HK-2 (cell line): ENCODE results near the gene APOE.
"Not testable (repeated sequence)": the region's sequence is repeated elsewhere in the genome, so short reads cannot be mapped to it uniquely, and the experiment has no call there.

Experiments
- DNase-seq: peaks from one replicate; pipeline ENCODE4 v3.0.0-alpha.2; 2018; ENCODE audit not compliant: unreplicated experiment

Gene APOE

DNA sequence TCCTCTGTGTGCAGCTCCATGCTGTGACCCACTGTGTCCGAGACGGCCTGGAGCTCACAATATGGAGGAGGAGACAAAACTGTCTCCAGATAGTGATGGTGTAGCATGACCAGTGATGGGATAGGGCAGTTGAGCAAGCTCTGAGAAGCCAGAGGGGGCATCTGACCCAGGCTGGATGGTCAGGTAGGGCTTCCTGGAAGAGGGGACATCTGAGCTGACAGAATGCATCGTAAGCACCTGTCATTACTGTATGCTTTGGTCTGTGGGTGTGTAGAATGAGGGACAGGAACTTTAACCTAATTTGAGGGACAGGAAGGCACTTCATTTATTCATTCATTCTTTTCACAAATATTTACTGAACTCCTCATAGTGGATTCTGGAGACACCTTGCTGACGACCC is 21.0 kb upstream of the APOE start:
- DNase-seq = no peak

DNA sequence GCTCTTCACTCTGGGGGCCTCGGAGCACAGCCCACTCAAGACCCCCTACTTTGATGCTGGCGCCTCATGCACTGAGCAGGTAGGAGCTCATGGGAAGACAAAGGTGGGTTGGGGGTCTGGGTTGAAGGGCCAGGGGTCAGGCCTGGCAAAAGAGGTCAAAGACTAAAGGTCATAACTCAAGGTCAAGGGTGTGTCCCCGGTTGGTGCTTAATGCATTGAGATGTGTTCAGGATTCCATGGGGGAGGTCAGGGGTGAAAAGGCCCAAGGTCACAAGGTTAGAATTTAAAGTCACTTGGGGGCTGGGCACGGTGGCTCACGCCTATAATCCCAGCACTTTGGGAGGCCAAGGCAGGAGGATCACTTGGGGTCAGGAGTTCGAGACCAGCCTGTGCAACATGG is 19.5 kb upstream of the APOE start:
- DNase-seq = no peak

DNA sequence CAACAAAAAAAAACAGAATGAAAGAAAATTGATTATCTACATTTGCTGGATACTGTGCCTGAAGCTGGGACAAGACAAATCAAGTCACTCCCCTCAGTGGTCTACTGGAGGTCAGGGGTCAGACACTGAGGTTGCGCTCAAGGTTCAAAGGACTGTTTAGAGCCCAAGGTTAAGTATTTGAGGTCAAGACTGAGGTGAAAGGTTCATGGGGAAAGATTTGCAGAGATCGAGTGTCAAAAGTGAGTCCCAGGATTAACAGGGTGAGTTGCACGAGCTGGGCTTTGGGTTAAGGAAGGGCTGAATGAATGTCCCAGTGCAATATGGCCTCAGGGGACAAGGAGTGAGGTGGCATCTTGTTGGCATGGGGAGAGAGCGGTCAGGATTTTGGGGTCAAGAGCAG is 17.9 kb upstream of the APOE start:
- DNase-seq = no peak

DNA sequence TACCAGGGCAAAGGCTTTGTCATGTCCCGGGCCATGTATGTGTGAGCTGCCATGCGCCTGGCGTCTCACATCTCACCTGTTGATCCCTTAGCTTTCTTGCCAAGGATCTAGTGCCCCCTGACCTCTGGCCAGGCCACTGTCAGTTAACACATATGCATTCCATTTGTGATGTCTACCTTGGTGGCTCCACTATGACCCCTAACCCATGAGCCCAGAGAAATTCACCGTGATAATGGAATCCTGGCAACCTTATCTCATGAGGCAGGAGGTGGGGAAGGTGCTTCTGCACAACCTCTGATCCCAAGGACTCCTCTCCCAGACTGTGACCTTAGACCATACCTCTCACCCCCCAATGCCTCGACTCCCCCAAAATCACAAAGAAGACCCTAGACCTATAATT is 17.3 kb upstream of the APOE start:
- not testable (repeated sequence) for DNase-seq

DNA sequence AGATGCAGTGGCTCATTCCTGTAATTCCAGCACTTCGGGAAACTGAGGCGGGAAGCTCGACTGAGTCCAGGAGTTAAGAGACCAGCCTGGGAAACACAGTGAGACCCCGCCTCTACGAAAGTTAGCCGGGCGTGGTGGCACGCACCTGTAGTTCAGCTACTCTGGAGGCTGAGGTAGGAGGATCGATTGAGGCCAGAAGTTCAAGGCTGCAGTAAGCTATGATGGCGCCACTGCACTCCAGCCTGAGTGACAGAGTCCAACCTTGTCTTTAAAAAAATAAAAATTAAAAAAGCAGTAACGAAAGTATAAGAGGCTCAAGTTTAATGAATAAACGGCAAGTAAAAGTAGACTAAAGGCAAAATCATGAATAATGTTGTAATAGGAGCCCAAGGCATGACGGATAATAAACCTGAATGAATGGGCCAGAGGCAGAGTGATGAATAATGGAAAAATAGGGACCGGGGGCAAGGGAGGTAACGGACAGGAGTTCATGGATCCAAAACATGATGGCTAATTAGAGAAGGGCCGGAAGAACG is 15.7 kb upstream of the APOE start:
- DNase-seq = no peak

DNA sequence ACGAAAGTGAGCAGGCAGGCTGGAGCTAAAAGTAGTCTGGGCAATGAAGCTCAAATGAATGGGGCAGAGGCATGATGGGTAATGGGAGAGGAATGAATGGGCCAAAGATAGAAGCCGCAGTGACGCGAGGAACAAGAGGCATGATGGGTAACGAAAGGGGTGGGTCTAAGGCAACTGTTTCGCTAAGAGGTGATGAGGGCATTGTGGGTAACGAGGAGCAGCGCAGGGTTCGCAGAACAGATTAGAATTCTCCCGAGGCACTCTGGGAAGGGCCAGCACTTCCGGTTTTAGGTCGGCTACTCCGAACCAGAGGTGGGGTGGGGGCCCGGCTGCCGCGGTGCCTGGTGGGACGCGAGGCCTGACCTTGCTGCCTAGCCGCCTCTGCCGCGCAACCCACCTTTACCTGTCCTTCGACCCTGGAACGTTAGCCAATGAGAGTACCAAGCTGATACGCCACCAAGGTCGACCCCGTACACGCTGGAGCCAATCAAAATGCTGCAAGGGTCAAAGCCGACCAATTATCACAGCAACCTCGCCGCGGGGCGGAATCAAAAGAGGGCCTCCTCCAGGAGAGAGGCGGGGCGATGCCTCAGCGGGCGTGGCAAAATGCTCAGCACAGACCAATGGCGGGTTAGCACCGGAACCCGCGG is 15.1 kb upstream of the APOE start:
- DNase-seq = peak; percentile 100

DNA sequence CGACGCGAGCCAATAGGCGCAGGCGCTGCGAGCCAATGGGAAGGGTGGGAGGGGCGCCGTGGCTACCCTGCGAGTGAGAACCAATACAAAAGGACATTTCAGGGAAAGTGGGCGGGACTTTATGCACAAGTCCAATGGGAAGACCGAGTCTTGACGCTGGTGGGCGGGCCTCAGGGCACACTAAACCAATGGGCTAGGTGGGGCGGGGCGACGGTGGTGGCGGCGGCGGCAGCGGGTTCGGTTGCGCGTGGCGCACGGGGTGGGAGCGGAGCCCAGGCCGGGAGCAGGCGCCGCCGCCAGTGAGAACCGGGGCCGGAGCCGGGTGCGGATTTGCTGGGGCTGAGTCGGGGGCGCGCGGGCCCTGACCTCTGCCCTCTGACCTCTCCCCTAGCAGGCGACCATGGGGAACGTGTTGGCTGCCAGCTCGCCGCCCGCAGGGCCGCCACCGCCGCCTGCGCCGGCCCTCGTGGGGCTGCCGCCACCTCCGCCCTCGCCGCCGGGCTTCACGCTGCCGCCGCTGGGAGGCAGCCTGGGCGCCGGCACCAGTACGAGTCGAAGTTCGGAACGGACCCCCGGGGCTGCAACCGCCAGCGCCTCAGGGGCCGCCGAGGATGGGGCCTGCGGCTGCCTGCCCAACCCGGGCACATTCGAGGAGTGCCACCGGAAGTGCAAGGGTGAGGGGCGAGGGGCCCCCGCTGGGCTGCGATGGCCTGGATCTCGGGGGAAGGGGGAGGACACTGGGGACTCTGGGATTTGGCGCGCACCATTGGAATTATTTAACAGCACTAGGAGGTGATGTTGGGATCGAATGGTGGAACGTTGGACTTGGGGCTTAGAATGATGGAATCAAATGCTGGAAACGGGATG is 14.3 kb upstream of the APOE start, which contains the start of gene TOMM40:
Gene TOMM40, plus strand, starts transcription at position 239 of the 867 bp plus-strand sequence. Its CDS starts 162 bp downstream, at position 401.
- no peak for DNase-seq

DNA sequence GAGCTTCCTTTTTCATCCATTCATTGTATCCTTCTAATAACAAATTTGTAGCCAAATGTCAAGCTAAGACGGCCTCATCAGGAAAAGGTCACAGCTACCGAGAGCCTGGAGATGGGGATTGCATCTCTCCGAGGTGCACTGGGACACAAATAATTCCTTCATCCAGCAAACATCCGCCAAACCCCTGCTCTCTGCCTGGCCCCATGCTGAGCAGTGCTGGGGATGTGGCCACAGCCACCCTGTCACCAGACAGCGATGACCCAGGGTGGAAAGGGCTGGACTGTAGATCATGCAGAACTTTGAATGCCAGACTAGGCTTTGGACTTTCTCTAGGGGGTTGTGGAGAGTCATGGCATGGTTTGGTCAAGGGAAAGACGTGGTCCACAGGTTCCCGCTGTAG is 12.7 kb upstream of the APOE start:
- DNase-seq = no peak

DNA sequence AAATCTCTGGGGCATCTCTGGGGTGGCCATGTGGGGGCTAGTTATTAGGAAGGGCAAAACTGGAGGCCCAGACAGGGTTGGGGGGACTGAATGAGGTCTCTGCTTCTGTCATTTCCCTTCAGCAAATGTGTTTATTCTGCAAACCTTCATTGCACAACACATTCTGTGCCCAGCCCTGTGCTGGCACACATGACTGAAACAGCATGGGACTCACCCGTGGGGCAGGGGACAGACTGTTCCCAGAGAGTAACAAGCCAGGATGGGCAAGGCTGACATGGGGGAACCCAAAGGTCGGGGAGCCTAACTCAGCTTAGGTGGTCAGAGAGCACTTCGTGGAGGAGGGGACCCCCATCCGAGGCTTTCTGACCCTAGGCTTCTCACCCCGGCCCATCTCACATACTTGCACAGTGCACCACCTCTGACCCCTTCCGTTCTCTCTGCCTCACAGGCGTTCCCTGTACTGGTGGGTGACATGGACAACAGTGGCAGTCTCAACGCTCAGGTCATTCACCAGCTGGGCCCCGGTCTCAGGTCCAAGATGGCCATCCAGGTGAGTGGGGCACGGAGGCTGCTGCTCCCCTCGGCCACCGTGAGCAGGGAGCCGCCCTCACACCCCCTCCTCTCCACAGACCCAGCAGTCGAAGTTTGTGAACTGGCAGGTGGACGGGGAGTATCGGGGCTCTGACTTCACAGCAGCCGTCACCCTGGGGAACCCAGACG is 12.1 kb upstream of the APOE start:
- DNase-seq = no peak

DNA sequence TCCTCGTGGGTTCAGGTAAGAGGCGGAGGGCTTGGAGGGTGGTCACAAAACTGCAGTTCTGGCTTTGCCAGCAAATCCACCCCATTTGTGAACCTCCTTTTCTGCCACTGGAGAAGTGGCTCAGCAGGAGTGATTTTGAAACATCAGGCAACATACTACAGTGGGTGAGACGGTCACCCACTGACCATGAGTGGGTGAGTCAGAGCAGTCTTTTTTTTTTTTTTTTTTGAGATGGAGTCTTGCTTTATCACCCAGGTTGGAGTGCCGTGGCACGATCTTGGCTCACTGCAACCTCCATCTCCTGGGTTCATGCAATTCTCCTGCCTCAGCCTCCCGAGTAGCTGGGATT is 11.6 kb upstream of the APOE start:
- no peak for DNase-seq

DNA sequence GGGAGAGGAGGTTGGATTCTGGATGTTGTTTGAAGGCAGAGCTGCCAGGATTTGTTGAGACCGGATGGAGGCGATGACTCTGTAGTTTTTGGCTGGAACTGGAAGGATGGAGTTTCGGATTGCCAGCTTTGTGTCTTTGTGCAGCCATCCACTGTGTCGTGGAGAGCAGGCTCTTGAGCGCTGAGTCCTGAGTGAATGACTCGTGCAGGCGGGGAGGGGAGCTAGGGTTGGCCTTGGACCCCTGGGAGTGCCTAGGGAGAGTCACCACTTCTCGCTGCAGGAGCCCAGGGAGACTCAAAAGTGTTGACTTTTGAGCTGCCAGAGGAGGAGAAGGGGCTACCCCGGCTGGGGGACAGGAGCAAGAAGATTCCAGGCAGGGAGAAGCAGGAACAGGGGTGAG is 10.7 kb upstream of the APOE start:
- no peak for DNase-seq

DNA sequence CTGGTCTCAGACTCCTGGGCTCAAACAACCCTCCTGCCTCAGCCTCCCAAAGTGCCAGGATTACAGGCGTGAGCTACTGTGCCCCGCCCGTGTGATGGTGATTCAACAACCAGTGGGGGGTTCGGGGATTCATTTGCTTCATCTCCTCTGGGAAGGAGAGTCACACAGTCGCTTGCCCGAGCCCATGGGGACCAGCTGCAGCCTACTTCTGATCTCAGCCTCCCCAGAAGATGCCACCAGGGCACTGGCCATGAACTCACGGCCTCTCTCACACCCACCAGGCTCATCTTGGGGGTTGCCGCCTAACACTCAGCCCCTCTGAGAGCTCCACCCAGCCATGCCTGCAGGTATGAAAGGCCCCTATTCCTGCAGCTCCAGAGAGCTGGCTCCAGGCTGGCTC is 7.8 kb upstream of the APOE start:
- no peak for DNase-seq

DNA sequence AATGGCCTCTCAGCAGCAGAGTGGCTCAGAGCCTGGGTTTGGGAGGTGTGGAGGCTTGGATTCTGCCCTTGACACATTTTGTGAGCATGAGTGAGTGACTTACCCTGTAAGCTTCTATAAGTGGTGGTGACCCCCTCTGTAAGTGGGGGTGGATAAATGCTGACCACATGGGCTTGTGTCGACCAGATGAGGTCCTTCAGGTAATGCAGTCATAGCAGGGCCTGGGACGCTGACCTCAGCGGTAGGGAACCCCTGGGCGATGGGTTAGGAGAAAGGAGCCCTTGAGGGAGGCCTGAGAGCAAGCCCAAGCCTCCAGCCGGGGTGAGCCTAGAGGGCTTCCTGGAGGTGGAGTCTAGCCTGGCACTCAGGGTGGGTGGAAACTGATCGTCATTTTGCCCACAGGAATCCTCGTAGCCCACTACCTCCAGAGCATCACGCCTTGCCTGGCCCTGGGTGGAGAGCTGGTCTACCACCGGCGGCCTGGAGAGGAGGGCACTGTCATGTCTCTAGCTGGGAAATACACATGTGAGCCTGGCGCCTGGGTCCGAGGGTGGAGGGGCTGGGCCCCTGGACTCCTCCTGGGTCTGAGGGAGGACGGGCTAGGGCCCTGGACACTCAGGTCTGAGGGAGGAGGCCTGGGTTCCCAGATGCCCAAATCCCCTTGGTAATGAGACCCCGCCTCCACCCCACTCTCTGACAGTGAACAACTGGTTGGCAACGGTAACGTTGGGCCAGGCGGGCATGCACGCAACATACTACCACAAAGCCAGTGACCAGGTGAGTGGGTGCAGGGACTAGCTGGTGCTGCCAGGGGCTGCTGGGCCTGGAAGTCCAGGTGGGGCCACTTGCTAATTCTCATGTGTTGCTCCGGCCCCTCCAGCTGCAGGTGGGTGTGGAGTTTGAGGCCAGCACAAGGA is 5.0 kb upstream of the APOE start:
- no peak for DNase-seq

DNA sequence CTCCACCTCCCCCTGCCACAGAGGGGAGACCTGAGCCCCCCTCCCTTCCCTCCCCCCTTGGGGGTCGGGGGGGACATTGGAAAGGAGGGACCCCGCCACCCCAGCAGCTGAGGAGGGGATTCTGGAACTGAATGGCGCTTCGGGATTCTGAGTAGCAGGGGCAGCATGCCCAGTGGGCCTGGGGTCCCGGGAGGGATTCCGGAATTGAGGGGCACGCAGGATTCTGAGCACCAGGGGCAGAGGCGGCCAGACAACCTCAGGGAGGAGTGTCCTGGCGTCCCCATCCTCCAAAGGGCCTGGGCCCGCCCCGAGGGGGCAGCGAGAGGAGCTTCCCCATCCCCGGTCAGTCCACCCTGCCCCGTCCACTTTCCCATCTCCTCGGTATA is 2.4 kb upstream of the APOE start:
- no peak for DNase-seq

DNA sequence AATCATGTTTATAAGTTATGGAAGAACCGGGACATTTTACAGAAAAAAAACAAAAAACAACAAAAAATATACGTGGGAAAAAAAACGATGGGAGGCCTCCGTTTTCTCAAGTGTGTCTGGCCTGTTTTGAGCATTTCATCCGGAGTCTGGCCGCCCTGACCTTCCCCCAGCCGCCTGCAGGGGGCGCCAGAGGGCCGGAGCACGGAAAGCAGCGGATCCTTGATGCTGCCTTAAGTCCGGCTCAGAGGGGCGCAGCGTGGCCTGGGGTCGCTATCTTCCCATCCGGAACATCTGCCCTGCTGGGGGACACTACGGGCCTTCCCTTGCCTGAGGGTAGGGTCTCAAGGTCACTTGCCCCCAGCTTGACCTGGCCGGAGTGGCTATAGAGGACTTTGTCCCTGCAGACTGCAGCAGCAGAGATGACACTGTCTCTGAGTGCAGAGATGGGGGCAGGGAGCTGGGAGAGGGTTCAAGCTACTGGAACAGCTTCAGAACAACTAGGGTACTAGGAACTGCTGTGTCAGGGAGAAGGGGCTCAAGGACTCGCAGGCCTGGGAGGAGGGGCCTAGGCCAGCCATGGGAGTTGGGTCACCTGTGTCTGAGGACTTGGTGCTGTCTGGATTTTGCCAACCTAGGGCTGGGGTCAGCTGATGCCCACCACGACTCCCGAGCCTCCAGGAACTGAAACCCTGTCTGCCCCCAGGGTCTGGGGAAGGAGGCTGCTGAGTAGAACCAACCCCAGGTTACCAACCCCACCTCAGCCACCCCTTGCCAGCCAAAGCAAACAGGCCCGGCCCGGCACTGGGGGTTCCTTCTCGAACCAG is 1.8 kb upstream of the APOE start:
- peak; percentile 78 for DNase-seq

DNA sequence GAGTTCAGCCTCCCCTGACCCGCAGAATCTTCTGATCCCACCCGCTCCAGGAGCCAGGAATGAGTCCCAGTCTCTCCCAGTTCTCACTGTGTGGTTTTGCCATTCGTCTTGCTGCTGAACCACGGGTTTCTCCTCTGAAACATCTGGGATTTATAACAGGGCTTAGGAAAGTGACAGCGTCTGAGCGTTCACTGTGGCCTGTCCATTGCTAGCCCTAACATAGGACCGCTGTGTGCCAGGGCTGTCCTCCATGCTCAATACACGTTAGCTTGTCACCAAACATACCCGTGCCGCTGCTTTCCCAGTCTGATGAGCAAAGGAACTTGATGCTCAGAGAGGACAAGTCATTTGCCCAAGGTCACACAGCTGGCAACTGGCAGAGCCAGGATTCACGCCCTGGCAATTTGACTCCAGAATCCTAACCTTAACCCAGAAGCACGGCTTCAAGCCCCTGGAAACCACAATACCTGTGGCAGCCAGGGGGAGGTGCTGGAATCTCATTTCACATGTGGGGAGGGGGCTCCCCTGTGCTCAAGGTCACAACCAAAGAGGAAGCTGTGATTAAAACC is 1.1 kb upstream of the APOE start:
- DNase-seq = no peak

DNA sequence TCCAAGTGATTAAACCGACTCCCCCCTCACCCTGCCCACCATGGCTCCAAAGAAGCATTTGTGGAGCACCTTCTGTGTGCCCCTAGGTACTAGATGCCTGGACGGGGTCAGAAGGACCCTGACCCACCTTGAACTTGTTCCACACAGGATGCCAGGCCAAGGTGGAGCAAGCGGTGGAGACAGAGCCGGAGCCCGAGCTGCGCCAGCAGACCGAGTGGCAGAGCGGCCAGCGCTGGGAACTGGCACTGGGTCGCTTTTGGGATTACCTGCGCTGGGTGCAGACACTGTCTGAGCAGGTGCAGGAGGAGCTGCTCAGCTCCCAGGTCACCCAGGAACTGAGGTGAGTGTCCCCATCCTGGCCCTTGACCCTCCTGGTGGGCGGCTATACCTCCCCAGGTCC is 2.0 kb downstream of the APOE start:
- DNase-seq = no peak

DNA sequence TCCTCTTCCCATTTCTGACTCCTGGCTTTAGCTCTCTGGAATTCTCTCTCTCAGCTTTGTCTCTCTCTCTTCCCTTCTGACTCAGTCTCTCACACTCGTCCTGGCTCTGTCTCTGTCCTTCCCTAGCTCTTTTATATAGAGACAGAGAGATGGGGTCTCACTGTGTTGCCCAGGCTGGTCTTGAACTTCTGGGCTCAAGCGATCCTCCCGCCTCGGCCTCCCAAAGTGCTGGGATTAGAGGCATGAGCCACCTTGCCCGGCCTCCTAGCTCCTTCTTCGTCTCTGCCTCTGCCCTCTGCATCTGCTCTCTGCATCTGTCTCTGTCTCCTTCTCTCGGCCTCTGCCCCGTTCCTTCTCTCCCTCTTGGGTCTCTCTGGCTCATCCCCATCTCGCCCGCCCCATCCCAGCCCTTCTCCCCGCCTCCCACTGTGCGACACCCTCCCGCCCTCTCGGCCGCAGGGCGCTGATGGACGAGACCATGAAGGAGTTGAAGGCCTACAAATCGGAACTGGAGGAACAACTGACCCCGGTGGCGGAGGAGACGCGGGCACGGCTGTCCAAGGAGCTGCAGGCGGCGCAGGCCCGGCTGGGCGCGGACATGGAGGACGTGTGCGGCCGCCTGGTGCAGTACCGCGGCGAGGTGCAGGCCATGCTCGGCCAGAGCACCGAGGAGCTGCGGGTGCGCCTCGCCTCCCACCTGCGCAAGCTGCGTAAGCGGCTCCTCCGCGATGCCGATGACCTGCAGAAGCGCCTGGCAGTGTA is 2.7 kb downstream of the APOE start:
- DNase-seq = no peak

DNA sequence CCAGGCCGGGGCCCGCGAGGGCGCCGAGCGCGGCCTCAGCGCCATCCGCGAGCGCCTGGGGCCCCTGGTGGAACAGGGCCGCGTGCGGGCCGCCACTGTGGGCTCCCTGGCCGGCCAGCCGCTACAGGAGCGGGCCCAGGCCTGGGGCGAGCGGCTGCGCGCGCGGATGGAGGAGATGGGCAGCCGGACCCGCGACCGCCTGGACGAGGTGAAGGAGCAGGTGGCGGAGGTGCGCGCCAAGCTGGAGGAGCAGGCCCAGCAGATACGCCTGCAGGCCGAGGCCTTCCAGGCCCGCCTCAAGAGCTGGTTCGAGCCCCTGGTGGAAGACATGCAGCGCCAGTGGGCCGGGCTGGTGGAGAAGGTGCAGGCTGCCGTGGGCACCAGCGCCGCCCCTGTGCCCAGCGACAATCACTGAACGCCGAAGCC is 3.3 kb downstream of the APOE start:
- no peak for DNase-seq
